Subcutaneous abdominal adipose tissue (tissue), 5 donors: ENCODE results near the gene NRG3.

Experiments used
- H3K27ac ChIP-seq: one replicate; pipeline ENCODE4 v1.7.0; 2013; ENCODE audit warnings: low read depth, mild to moderate bottlenecking, inconsistent platforms, low read length, moderate library complexity
- H3K27me3 ChIP-seq, 5 donors: one replicate each; pipeline ENCODE4 v1.7.0; 2013; ENCODE audit warnings: low read length in 5 of 5, inconsistent platforms in 1 of 5; ENCODE audit not compliant: control insufficient read depth in 5 of 5, insufficient read depth in 4 of 5
- H3K36me3 ChIP-seq, 5 donors: one replicate each; pipeline ENCODE4 v1.7.0; 2013; ENCODE audit warnings: low read length in 5 of 5; ENCODE audit not compliant: control insufficient read depth in 5 of 5, insufficient read depth in 5 of 5
- H3K4me1 ChIP-seq, 5 donors: one replicate each; pipeline ENCODE4 v1.7.0; 2013; ENCODE audit warnings: low read length in 5 of 5, mild to moderate bottlenecking in 3 of 5, moderate library complexity in 1 of 5; ENCODE audit not compliant: control insufficient read depth in 5 of 5, insufficient read depth in 5 of 5
- H3K4me3 ChIP-seq, 5 donors: one replicate each; pipeline ENCODE4 v1.7.0; 2013; ENCODE audit warnings: low read length in 5 of 5, low read depth in 1 of 5
- H3K9ac ChIP-seq, 5 donors: one replicate each; pipeline ENCODE4 v1.7.0; 2013; ENCODE audit warnings: low read length in 5 of 5, mild to moderate bottlenecking in 4 of 5, moderate library complexity in 3 of 5
- H3K9me3 ChIP-seq, 5 donors: one replicate each; pipeline ENCODE4 v1.7.0; 2013; ENCODE audit warnings: low read length in 5 of 5; ENCODE audit not compliant: control insufficient read depth in 5 of 5
- donor health status: healthy.
- donor health status: healthy.
- donor health status: healthy.
- donor health status: healthy.
- donor health status: healthy.

The NRG3 gene

DNA sequence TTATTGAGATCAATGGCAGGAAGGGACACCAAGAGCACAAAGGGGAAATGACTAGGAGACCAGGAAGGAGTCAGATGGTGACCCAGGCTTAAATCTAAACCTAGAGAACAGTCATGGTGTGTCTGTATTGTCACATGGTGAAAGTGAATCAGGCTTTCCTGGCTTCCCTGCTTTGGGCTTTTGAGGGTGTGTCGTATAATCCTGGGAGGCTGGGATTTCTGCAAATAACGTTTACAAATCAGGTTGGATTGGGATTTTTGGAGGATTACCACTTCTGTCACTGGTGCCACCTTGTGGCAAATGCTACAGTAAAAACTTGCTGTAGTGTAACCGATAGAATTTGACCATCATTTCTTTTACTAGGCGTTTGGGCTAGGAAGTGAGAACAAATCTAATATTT is 502.6 kb downstream of the NRG3 start:
- H3K27me3 ChIP-seq: no peaks in the 10 kb centered on the region
- H3K9me3 ChIP-seq: no peaks in the 10 kb centered on the region
- no peak overlapping the region for H3K4me3 ChIP-seq
- no peaks in the 10 kb centered on the region for H3K4me1 ChIP-seq
- H3K9ac ChIP-seq: no peak overlapping the region
- no peaks in the 10 kb centered on the region for H3K36me3 ChIP-seq
- H3K27ac ChIP-seq: no peak overlapping the region

DNA sequence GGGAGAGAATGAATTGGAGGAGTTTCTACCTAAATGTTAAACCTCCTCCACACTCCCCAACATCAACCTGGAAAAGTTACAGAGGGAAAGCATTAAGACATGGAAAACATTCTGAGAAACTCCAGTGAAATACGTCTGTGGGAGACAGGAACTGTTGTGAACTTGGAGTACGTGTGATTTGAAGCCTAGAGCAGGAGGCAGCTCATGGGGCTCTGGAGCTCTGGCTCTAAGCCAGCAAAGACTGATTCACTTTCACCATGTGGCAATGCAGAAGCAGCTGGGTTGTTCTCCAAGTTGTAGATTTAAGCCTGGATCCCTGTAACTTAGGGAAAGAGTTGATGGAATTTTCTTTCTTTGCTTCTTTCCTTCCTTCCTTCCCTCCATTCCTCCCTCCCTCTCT is 503.2 kb downstream of the NRG3 start:
- no peak overlapping the region for H3K27ac ChIP-seq
- no peak overlapping the region for H3K4me3 ChIP-seq
- H3K9ac ChIP-seq: no peak overlapping the region
- no peaks in the 10 kb centered on the region for H3K27me3 ChIP-seq
- no peaks in the 10 kb centered on the region for H3K9me3 ChIP-seq
- H3K36me3 ChIP-seq: no peaks in the 10 kb centered on the region
- H3K4me1 ChIP-seq: no peaks in the 10 kb centered on the region

DNA sequence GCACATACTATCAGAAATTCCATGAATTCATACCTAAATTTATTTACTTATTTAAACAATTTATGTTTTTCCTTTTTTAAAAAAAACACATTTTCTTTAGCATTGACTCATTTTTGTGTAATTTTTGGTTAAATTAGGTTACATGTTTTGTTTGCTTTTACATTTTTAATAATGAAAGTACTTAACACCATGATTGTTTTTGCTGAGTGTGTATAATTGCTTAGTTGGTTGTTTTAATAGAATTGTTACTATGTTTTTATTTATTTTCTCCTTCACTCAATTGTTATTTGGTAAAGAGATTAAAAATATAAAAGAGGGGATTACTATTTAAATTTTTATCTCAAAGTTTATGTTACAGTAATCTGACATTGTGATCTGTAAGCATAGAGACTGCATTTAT is 508.4 kb downstream of the NRG3 start:
- no peak overlapping the region for H3K4me3 ChIP-seq
- no peaks in the 10 kb centered on the region for H3K36me3 ChIP-seq
- H3K9ac ChIP-seq: no peak overlapping the region
- H3K27me3 ChIP-seq: no peaks in the 10 kb centered on the region
- H3K27ac ChIP-seq: no peak overlapping the region
- H3K9me3 ChIP-seq: no peaks in the 10 kb centered on the region
- H3K4me1 ChIP-seq: no peaks in the 10 kb centered on the region

DNA sequence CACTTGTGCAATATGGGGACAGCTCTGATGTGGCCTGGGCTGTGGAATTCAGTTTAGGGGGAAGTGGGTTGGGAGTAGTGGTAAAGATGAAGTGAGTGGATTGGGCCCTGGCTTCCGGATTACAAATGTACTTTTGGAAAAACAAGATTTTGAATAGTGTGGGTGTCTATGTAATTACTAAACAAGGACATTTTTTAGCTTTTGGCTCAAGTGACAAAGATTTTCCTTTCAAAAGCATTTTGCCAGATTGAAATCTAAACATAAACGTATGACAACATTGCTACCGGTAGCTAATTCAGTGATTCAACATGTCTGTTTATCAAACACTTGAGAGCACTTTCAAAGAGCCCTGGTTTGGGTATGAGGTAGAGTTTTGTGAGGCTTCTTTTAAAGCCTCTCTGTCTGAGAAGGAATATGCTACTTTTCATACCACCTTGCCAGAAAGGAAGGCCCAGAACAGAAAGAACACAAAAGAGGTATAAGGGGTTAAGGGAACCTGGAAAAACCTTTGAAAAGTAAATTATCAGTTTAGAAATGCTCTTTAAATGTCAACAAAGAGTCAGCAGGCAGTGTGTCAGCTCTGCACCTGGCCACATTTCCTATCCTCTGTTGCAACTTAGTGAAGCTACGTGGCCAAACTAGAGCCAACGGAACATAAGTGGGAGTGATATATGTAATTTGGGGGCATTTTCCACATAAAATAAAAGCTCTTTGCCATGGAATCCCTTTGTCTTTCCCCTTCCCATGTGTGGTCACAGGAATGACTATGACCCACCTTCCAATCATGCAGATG is 516.1 kb downstream of the NRG3 start:
- H3K9me3 ChIP-seq: no peaks in the 10 kb centered on the region
- no peak overlapping the region for H3K27ac ChIP-seq
- H3K36me3 ChIP-seq: no peaks in the 10 kb centered on the region

DNA sequence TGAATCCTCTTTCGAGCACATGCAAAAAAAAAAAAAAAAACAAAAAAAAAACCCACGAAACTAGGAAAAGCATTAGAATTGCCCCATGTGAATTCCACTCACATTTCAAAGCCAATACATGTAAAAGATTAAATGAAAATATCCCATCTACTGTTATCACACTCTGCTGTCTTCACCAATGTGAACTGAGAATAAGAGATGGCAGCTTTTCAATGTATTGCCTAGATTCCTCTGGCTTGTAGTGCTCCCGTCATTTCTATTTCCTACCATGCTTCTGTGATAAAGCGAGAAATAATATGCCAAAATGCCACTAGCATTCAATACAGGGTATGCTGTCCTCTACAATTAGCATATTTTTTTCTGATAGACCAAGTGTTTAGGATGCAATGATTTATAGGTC is 517.0 kb downstream of the NRG3 start:
- H3K4me3 ChIP-seq: no peak overlapping the region
- H3K9me3 ChIP-seq: no peaks in the 10 kb centered on the region
- H3K27ac ChIP-seq: no peak overlapping the region
- no peaks in the 10 kb centered on the region for H3K4me1 ChIP-seq
- no peaks in the 10 kb centered on the region for H3K36me3 ChIP-seq
- no peaks in the 10 kb centered on the region for H3K27me3 ChIP-seq
- H3K9ac ChIP-seq: no peak overlapping the region

More for the DNA sequence above, 516.1 kb downstream of the NRG3 start:
- Histone ChIP-seq H3K27me3 (no peaks in the 10 kb centered on the region), H3K9ac (no peak overlapping the region), H3K4me1 (no peaks in the 10 kb centered on the region), H3K4me3 (no peak overlapping the region)

DNA sequence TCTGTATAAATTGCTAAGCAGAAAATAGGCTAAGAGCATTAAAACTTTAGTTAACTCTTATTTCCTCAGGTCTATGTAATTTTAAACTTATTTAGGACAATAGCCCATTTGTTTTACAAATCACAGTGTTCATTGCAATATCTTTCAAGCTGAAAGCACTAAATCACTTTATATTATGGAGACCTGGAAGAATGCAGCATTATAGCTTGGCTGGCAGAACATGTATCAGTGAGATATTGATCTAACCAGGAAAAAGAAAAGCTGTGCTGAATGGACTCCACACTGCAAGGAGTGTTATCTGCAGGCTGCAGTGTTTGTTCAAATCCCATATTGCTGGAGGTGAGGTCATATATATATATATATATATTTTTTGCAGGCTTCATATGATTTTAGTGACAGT is 517.5 kb downstream of the NRG3 start:
- H3K27me3 ChIP-seq: no peaks in the 10 kb centered on the region
- H3K4me1 ChIP-seq: no peaks in the 10 kb centered on the region
- no peak overlapping the region for H3K27ac ChIP-seq
- H3K4me3 ChIP-seq: no peak overlapping the region
- no peak overlapping the region for H3K9ac ChIP-seq
- no peaks in the 10 kb centered on the region for H3K36me3 ChIP-seq
- H3K9me3 ChIP-seq: no peaks in the 10 kb centered on the region

DNA sequence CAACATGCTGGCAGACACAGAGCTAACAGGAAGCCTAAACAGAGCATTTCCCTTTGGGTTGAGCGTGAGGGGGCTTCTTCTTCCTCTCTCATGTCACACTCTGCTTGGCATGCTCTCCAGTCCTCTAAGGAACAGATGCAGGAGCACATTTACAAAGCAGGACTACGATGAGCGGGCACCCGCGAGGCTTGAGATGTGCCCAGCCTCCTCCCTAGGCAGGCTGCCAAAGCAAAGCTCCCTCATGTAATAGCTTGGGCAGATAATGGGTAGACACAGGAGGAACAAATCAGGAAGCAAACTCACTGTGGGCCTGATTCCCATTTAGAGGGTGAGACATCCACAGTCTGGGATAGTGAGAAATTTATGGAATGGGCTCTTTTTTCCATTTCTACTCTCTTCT is 519.1 kb downstream of the NRG3 start:
- H3K27me3 ChIP-seq: no peaks in the 10 kb centered on the region
- H3K9ac ChIP-seq: no peak overlapping the region
- no peaks in the 10 kb centered on the region for H3K9me3 ChIP-seq
- no peak overlapping the region for H3K4me3 ChIP-seq
- H3K4me1 ChIP-seq: no peaks in the 10 kb centered on the region
- H3K36me3 ChIP-seq: no peaks in the 10 kb centered on the region
- H3K27ac ChIP-seq: no peak overlapping the region

DNA sequence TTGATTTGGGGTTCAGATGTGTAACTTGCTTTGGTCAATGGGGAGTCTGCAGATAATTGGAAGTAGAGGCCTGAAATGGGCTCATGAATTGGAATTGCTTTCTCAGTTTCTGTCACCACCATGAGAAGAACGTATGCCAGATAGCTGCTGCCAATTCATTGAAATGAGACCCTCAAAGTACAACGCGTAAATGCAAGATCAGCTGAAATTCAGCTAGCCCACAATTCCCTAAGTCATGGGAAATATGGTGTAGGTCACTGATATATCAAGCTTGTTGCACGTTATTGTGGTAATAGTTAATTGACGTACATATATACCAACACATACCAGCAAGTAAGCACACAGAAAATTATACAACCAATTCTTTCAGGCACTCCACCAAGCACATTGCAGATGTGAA is 520.0 kb downstream of the NRG3 start:
- Histone ChIP-seq H3K4me1 (no peaks in the 10 kb centered on the region), H3K36me3 (no peaks in the 10 kb centered on the region), H3K9me3 (no peaks in the 10 kb centered on the region), H3K27ac (no peak overlapping the region), H3K4me3 (no peak overlapping the region), H3K27me3 (no peaks in the 10 kb centered on the region), H3K9ac (no peak overlapping the region)

DNA sequence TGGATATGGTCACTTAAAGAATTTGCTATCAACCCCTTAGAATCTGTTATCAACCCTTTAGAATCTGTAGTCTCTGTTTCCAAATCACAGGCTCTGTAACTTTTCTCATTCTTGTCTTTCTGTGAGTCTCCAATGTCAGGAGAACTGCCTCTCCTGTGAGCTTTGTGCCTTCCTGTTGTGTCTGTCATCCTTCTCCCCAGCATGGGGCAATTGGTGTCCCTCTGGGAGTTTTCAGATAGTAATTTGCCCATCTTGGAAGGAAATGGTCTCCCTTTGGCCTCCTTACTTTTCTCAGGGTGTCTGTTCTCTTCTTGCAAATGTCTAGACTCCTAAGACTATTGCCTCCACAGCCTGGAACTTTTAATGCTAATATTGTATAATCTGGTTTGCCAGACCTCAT is 521.9 kb downstream of the NRG3 start:
- Histone ChIP-seq H3K36me3 (no peaks in the 10 kb centered on the region), H3K4me1 (no peaks in the 10 kb centered on the region)

DNA sequence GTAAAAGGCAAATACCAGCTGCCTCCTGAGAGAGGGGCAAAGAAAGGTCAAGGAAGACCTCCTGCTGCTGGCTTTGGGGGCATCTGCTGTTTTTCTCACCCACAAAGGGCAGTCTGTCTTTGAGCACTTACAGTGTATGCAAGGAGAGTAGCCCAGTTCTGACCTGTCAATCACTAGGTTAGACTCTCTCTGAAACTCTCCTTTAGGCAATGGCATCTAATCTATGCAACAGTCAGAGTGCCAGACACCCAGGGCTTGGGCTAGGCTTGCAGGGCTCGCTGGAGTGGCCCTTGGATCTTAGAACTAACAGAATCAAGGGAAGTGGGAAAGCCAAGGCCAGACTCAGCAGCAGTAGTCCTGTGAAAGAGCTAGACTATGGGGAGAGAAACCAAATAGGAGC is 522.9 kb downstream of the NRG3 start:
- Histone ChIP-seq H3K9ac (no peak overlapping the region), H3K4me3 (no peak overlapping the region), H3K9me3 (no peaks in the 10 kb centered on the region), H3K27ac (no peak overlapping the region), H3K27me3 (no peaks in the 10 kb centered on the region), H3K36me3 (no peaks in the 10 kb centered on the region), H3K4me1 (no peaks in the 10 kb centered on the region)

More for the DNA sequence above, 521.9 kb downstream of the NRG3 start:
- no peaks in the 10 kb centered on the region for H3K9me3 ChIP-seq
- no peaks in the 10 kb centered on the region for H3K27me3 ChIP-seq
- no peak overlapping the region for H3K27ac ChIP-seq
- H3K4me3 ChIP-seq: no peak overlapping the region
- H3K9ac ChIP-seq: no peak overlapping the region
